A172 (cell line): ENCODE data around the gene PLCG1. TPM values are rescaled to one million over a fixed set of nuclear protein-coding genes. Genes with fewer than 3 reads are reported as not detected.

ENCODE experiments used
- DNase-seq: peaks from one replicate; pipeline ENCODE4 v3.0.0-alpha.2; 2015; ENCODE audit warnings: low spot score
- total RNA-seq: library from RNA; depleted of rRNA; stranded (reverse); fragments of >200 nt; shearing (Covaris generic); gene quantifications from 2 replicates; pipeline ENCODE4 v1.2.3, GENCODE V29; 2014

Gene PLCG1
- total RNA-seq, 1 experiment from 2014 or later, result 79.6 TPM

GRCh38 chr20:41142245-41142644, 4.9 kb downstream of the PLCG1 start:
- DNase-seq, result no peak

- DNase-seq, result no peak
Observed at GRCh38 chr20:41142919-41143318, 5.6 kb downstream of the PLCG1 start.

GRCh38 chr20:41143354-41143753, 6.0 kb downstream of the PLCG1 start:
- DNase-seq, result no peak

DNA sequence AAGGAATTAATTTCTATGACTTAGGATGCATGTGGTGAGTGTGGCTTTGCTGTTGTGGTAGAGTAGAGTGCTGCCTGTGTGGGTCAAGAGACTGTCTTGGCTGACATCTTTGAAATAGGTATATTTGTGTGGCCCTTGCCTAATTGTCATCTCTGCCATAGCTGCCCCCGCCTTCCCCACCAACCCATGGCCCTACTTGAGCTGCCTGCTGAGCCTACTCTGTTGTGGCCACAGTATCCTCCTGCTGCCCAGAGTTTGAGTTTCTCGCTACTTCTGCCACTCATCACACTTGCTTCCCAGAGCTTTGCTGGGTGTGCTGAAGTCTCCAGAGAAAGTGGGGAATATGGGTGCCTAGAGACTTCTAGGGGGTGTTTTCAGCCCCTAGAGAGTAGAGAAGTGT, 8.0 kb downstream of the PLCG1 start:
- no peak for DNase-seq

- no peak for DNase-seq
Observed at GRCh38 chr20:41145821-41146620, 8.7 kb downstream of the PLCG1 start.

DNA sequence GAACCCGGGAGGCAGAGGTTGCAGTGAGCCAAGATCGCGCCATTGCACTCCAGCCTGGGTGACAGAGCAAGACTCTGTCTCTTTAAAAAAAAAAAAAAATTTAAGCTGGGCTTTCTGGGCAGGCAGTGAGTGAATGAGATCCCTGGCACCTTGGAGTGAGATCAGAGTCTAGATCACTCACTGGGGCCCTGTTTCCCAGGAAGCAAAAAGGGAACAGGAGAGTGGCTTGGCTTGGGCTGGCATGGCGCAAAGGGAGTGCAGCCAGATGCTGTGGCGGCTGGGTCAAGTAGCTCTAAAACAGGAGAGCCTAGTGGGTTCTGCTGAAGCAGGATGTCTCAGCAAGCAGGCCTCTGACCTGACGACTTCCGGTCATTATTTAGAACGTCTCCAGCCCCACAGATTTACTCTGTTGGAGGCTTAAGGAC, 10.4 kb downstream of the PLCG1 start:
- no peak for DNase-seq

DNA sequence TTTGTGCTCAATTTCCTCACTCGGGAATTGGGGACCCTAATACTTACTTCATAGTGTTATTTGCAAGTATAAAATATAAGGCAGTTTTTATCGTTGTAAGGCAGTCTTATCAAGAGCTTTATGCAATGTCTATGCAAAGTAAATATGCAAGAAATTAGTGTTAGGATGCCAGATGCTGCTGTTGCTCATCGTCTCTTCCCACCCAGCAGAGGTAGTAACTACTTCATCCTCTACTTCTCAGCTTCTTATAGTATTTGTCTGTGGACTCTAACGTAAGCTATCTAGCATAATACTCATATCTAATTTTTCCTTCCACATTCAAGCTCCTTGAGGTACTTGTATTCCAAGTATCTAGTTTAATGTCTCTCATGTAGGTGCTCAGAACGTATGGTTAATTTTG, 11.6 kb downstream of the PLCG1 start:
- no peak for DNase-seq

GRCh38 chr20:41150664-41151063, 13.3 kb downstream of the PLCG1 start:
- DNase-seq, result no peak

GRCh38 chr20:41151134-41151869, 14.0 kb downstream of the PLCG1 start:
- no peak for DNase-seq

DNA sequence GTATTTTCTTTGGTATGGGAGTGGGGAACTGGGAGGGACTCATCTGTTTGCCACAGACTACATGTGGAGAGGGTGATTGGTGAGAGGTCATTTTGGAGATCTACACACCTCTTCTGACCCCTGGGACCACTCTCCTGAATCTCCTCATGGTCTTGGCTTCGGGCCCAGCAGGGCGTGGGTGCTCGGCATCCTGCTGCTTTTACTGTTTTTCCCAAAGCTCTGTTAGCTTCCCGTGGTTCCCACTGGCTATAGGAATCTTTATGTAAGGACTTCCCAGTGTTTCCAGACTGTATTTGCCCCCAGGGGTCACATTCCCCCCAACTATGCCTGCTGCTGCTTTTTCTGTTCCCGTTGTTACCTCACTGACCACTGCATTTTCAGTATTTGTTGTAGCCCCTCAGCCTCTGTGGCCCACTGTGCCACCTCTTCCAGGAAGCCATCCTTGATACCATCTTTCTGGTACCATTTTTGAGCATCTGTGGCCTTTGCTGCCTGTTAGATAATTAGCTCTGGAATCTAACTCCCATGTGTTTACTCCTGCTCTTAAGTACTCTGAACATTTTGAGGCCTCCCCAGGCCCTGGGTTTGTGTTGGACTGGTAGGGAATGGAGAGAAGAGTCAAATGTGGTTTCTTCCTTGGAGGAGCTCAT, 14.9 kb downstream of the PLCG1 start:
- DNase-seq, result no peak

DNA sequence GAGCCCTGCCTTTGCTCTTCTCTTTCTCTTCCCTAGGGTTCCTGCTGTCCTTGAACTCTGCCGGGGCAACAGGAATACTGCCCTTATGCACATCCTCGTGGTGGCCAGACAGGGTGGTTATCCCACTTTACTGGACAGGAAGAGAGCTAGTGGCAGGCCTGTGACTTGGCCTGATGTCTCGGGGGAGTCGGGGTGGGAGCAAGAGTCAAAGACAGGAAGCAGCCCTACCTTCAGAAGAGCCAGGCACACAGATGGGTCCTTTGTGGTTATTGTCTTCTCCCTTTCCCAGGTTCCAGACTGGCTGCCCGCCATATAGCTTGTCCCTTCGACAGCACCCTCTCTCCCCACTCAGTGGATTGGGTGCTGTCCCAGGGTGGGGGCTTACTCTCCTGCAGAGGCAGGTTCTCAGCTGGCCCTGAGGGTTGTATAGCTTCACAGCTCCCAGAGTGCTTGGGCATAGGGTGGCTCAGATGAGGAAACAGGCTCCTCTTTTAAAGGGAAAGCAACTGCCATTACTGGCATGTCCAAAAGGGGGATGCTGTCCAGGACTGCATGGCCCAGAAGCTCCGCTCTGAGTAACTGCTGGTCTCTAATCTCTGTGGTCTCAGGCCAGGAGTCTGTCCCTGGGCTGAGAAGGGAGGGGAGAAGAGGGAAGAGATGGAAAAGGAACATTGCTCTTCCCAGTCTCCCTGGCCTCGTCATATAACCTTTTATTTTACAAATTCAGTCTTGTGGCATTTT, 17.3 kb downstream of the PLCG1 start:
- DNase-seq, result no peak

DNA sequence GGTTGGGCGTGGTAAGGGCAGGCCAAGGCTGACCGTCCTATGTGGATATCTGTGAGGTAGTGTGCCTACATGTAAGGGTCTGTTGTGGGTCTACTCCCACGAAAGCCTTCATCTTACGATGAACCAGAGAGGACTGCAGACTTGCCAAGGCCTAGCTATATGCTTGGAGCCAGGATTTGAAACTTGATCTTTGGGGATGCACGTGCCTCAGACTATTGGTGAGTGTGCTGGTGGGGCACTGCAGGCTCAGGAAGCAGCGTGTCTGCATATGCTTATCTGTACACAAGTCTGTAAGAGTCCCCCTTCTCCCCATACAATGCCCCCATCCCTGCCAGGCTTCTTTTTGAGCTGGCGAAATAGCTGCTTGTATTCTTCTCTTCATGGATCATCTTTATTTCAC, 17.9 kb downstream of the PLCG1 start:
- DNase-seq, result no peak

- no peak for DNase-seq
Observed at GRCh38 chr20:41158082-41158625, 20.8 kb downstream of the PLCG1 start.

DNA sequence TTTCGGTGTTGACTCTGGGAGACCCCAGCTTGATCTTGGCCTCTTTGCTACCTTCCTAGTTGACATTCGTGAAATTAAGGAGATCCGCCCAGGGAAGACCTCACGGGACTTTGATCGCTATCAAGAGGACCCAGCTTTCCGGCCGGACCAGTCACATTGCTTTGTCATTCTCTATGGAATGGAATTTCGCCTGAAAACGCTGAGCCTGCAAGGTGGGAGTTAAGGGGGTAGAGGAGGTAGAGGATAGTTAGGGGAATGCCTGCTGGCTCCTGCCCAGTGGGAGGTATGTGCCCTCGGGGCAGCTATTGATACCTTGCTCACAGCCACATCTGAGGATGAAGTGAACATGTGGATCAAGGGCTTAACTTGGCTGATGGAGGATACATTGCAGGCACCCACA, 22.2 kb downstream of the PLCG1 start:
- no peak for DNase-seq

GRCh38 chr20:41160686-41161085, 23.3 kb downstream of the PLCG1 start:
- DNase-seq, result no peak

GRCh38 chr20:41161886-41162285, 24.5 kb downstream of the PLCG1 start:
- DNase-seq, result no peak

- no peak for DNase-seq
Observed at GRCh38 chr20:41162396-41162795, 25.1 kb downstream of the PLCG1 start.

GRCh38 chr20:41163821-41164220, 26.5 kb downstream of the PLCG1 start:
- DNase-seq, result no peak

DNA sequence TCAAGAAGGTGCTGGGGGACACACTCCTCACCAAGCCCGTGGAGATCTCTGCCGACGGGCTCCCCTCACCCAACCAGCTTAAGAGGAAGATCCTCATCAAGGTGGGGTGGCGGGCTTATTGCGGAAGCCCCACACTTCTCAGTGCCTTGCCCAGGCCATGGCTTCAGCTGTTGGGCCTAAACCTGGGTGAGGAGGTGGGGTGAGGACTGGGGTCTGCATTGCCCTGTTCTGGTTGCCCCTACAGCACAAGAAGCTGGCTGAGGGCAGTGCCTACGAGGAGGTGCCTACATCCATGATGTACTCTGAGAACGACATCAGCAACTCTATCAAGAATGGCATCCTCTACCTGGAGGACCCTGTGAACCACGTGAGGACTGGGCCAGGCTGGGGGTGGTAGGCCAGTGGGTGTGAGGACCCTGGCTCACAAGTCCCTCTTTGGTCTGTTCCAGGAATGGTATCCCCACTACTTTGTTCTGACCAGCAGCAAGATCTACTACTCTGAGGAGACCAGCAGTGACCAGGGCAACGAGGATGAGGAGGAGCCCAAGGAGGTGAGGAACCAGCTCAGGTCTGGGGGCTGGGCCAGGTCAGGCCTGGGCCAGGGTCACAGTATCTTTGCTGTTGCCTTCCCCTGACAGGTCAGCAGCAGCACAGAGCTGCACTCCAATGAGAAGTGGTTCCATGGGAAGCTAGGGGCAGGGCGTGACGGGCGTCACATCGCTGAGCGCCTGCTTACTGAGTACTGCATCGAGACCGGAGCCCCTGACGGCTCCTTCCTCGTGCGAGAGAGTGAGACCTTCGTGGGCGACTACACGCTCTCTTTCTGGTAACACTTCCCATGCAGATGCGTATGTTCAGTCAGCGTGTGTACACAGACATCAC, 27.9 kb downstream of the PLCG1 start:
- no peak for DNase-seq

- no peak for DNase-seq
Observed at GRCh38 chr20:41166201-41167117, 29.1 kb downstream of the PLCG1 start.
